Muscle layer of colon (tissue), 2 donors: ENCODE measurements around the gene FGF6.
A peak's percentile ranks its signal among the peaks of the same experiment; 100 is the strongest.
"Not testable (repeated sequence)": the region's sequence is repeated elsewhere in the genome, so short reads cannot be mapped to it uniquely, and the experiment has no call there.

Experiments used
- H3K27ac ChIP-seq: one replicate; pipeline ENCODE4 v1.7.0; 2013; ENCODE audit warnings: low read depth, mild to moderate bottlenecking, low read length, moderate library complexity
- H3K27me3 ChIP-seq, 2 donors: one replicate each; pipeline ENCODE4 v1.7.0; 2013; ENCODE audit warnings: low read length in 2 of 2, mild to moderate bottlenecking in 2 of 2; ENCODE audit not compliant: insufficient read depth in 2 of 2, control insufficient read depth in 1 of 2
- H3K36me3 ChIP-seq: one replicate; pipeline ENCODE4 v1.7.0; 2013; ENCODE audit warnings: mild to moderate bottlenecking, low read length; ENCODE audit not compliant: insufficient read depth
- H3K4me1 ChIP-seq: one replicate; pipeline ENCODE4 v1.7.0; 2013; ENCODE audit warnings: mild to moderate bottlenecking, low read length; ENCODE audit not compliant: insufficient read depth
- H3K4me3 ChIP-seq, 2 donors: one replicate each; pipeline ENCODE4 v1.7.0; 2013; ENCODE audit warnings: low read length in 2 of 2, low read depth in 1 of 2, mild to moderate bottlenecking in 1 of 2, moderate library complexity in 1 of 2
- H3K9ac ChIP-seq: one replicate; pipeline ENCODE4 v1.7.0; 2013; ENCODE audit warnings: low read length
- H3K9me3 ChIP-seq: one replicate; pipeline ENCODE4 v1.7.0; 2013; ENCODE audit warnings: mild to moderate bottlenecking, low read length
- donor health status: abdominal sarcoma.
- donor health status: Adenocarcinoma of cecum.

FGF6 gene

GRCh38 chr12:4416276-4416675 is 29.3 kb downstream of the FGF6 start:
- Histone ChIP-seq H3K27me3 (no peaks in the 10 kb centered on the region), H3K27ac (peak overlapping the region; percentile 46), H3K36me3 (no peaks in the 10 kb centered on the region), H3K9me3 (no peaks in the 10 kb centered on the region), H3K4me1 (peaks cover 10% of the 10 kb centered on the region), H3K4me3 (no peak overlapping the region), H3K9ac (no peak overlapping the region)

DNA sequence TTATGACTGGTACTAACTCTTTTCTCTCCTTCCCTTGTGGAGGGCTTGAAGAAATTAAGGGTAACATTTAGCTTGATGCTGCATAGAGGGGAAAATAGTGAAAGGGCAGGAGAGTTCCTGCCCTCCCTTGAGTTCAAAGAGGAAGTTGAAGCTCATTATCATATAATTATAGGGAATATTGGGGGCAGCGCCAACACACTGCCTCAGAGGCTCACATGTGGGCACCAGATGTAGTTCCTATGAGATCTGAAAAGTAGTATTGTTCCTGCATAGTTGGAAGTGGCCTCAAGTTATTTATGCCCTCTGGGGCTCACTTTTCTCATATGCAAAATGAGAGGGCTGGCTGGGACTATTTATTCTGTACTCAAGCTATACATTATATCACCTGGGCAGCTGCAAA is 33.1 kb downstream of the FGF6 start:
- H3K4me1 ChIP-seq = no peaks in the 10 kb centered on the region
- no peaks in the 10 kb centered on the region for H3K36me3 ChIP-seq
- no peaks in the 10 kb centered on the region for H3K9me3 ChIP-seq
- H3K4me3 ChIP-seq = no peak overlapping the region
- no peak overlapping the region for H3K9ac ChIP-seq
- no peaks in the 10 kb centered on the region for H3K27me3 ChIP-seq
- no peak overlapping the region for H3K27ac ChIP-seq

DNA sequence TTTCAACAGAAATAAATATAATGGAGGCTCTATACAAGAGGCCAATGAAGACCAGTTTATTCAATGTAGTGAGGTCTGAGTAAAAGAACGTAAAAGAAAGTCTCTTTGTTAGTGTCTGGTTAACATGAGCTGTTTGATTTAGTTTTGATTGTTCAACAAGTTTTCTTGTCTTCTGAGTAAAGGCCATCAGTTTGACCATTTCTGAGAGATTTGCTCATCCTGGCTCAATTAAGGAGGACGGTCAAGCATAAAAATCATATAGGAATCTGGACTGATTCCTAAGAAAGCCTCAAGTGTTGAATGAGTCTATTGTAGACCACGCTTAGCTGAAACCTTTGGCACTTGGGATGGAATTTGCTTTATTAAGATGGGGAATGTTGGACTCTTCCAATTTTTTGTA is 33.6 kb downstream of the FGF6 start:
- Histone ChIP-seq H3K27me3 (no peaks in the 10 kb centered on the region), H3K9ac (no peak overlapping the region), H3K4me3 (no peak overlapping the region), H3K9me3 (no peaks in the 10 kb centered on the region), H3K27ac (no peak overlapping the region), H3K4me1 (no peaks in the 10 kb centered on the region), H3K36me3 (no peaks in the 10 kb centered on the region)

DNA sequence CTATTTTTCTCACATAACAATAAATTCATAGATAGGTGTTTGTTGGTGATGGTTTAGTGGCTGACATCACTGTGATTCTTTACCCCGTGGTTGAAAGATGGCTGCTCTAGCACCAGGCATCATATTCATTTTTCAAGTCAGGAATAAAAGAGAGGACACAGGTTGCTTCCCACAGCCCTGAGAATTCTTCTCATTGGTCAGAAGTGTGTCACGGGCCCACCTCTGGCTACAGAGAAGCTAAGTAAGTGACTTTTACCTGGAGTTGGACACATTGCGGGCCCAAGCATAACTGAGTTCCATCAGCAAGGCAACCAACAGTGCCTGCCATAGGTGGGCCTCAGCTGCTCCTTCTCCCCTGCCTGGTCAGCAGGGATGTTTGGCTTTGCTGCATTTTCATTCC is 38.5 kb downstream of the FGF6 start:
- Histone ChIP-seq H3K9me3 (no peaks in the 10 kb centered on the region), H3K4me3 (no peak overlapping the region), H3K36me3 (no peaks in the 10 kb centered on the region), H3K27ac (no peak overlapping the region), H3K4me1 (no peaks in the 10 kb centered on the region), H3K9ac (no peak overlapping the region), H3K27me3 (no peaks in the 10 kb centered on the region)

DNA sequence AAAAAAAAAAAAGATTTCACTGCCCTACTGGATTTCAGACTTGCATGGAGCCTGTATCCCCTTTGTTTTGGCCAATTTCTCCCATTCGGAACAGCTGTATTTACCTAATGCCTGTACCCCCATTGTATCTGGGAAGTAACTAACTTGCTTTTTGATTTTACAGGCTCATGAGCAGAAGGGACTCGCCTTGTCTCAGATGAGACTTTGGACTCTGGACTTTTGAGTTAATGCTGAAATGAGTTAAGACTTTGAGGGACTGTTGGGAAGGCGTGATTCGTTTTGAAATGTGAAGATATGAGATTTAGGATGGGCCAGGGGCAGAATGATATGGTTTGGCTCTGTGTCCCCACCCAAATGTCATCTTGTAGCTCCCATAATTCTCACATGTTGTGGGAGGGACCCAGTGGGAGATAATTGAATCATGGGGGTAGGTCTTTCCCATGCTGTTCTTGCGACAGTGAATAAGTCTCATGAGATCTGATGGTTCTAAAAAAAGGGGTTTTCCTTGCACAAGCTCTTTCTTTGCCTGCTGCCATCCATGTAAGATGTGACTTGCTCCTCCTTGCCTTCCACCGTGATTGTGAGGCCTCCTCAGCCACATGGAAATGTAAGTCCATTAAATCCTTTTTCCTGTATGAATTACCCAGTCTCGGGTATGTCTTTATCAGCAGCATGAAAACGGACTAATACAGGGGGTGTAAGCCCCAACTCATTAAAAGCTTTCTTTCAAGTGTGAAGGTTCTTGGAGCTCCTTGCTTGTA is 40.6 kb downstream of the FGF6 start:
- not testable (repeated sequence) for H3K4me3 ChIP-seq, H3K36me3 ChIP-seq, H3K9ac ChIP-seq, H3K9me3 ChIP-seq, H3K4me1 ChIP-seq, H3K27ac ChIP-seq, H3K27me3 ChIP-seq

- Histone ChIP-seq H3K9me3 (no peaks in the 10 kb centered on the region), H3K36me3 (no peaks in the 10 kb centered on the region), H3K27me3 (no peaks in the 10 kb centered on the region), H3K9ac (no peak overlapping the region), H3K4me1 (no peaks in the 10 kb centered on the region), H3K27ac (no peak overlapping the region), H3K4me3 (no peak overlapping the region)
Measured at GRCh38 chr12:4402996-4403395, 42.6 kb downstream of the FGF6 start.

GRCh38 chr12:4401117-4401516 is 44.5 kb downstream of the FGF6 start:
- no peaks in the 10 kb centered on the region for H3K4me1 ChIP-seq
- no peaks in the 10 kb centered on the region for H3K36me3 ChIP-seq
- no peak overlapping the region for H3K27ac ChIP-seq
- no peaks in the 10 kb centered on the region for H3K9me3 ChIP-seq
- no peak overlapping the region for H3K9ac ChIP-seq
- H3K4me3 ChIP-seq = no peak overlapping the region
- H3K27me3 ChIP-seq = no peaks in the 10 kb centered on the region

DNA sequence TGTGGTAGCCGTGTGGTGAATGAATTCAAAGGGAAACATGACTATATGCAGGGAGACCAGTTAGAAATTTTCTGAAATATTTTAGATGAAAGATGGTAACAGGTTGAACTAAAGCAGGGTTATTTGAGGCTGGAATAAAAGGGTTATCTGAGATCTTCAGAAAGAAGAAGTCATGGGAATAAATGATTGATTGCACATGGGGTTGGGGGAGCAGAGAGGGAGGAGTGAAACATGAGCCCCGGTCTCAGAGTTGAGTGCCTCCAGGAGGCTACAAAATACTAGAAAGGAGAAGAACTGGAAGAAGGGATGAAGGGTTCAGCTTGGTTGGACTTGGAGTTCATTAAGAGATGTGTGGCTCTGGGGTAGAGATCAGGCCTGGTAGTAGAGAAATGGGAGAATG is 49.8 kb downstream of the FGF6 start:
- Histone ChIP-seq H3K9me3 (no peaks in the 10 kb centered on the region), H3K4me3 (no peak overlapping the region), H3K36me3 (no peaks in the 10 kb centered on the region), H3K9ac (no peak overlapping the region), H3K4me1 (no peaks in the 10 kb centered on the region), H3K27ac (no peak overlapping the region), H3K27me3 (peaks cover 0 to 6% of the 10 kb centered on the region in 2 donors)

GRCh38 chr12:4393211-4393610 is 52.4 kb downstream of the FGF6 start:
- Histone ChIP-seq H3K9ac (no peak overlapping the region), H3K27ac (no peak overlapping the region), H3K36me3 (no peaks in the 10 kb centered on the region), H3K4me3 (no peak overlapping the region), H3K9me3 (no peaks in the 10 kb centered on the region), H3K27me3 (peaks cover 0 to 6% of the 10 kb centered on the region in 2 donors), H3K4me1 (no peaks in the 10 kb centered on the region)

DNA sequence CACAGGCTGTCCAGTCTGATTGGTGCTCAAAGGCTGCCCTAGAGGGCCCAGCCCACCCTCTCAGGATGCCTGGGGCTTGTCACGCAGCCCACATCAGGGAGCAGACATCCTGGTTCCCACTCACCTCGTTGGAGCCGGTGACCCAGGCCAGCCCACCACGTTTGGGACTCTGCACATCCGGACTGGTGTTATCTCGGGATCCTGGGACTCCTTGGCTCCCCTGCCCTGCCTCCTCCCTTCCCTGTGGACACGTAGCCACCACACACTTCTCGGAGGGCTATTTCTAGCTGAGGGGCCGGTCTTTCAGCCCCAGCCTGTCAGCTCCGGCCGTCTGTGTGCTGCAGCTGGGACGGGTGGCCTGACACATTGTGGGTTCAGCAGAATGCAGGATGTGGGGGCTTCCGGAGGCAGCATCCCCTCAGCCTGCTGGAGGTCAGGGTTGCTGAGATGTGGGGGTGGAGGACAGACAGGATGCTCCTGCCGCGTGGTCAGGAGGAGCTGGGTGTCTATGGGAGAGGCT is 53.3 kb downstream of the FGF6 start:
- Histone ChIP-seq H3K27ac (no peak overlapping the region), H3K9me3 (no peaks in the 10 kb centered on the region), H3K36me3 (no peaks in the 10 kb centered on the region), H3K27me3 (peaks cover 0 to 6% of the 10 kb centered on the region in 2 donors), H3K4me3 (no peak overlapping the region), H3K9ac (no peak overlapping the region), H3K4me1 (no peaks in the 10 kb centered on the region)

DNA sequence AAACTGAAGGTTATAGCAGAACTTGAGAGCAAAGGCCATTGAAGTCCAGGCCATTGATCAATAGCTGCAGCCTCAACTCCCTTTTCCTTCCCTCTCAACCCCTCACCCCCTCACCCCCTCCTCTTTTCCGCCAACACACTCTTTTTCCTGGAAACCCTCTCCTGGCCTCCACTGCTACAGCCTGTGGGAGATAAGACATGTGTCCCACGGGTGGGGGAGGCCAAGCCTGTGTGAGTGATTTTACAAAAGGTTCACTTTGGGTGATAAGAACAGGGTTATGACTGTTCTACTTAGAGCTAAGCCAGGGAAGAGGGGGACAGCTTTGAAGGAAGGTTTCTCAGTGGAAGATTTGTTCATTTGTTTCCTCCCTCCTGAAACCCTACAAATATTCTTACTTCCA is 57.0 kb downstream of the FGF6 start:
- H3K4me1 ChIP-seq = no peaks in the 10 kb centered on the region
- no peak overlapping the region for H3K27ac ChIP-seq
- no peak overlapping the region for H3K9ac ChIP-seq
- peaks cover 0 to 6% of the 10 kb centered on the region in 2 donors for H3K27me3 ChIP-seq
- H3K36me3 ChIP-seq = no peaks in the 10 kb centered on the region
- no peak overlapping the region for H3K4me3 ChIP-seq
- no peaks in the 10 kb centered on the region for H3K9me3 ChIP-seq

DNA sequence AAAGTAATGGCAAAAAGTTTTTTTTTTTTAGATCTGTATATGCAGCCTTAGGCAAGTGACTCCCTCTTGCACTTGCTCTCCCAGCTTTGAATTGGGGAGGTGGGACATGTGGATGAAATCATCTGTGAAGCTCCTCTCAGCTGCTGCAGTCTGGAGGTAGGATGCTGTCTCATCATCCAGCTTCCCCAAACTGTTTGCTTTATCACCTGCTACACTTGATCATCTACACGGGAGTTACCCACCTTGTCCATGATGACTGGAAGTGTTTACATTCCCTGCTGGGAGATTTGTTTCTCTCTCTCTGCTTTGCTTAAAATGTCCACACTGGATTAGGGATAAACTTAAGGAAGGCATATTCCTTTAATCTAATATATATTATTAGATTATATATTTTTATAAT is 57.6 kb downstream of the FGF6 start:
- H3K4me1 ChIP-seq = no peaks in the 10 kb centered on the region
- H3K27ac ChIP-seq = no peak overlapping the region
- no peak overlapping the region for H3K4me3 ChIP-seq
- no peaks in the 10 kb centered on the region for H3K36me3 ChIP-seq
- H3K27me3 ChIP-seq = peaks cover 0 to 6% of the 10 kb centered on the region in 2 donors
- no peaks in the 10 kb centered on the region for H3K9me3 ChIP-seq
- no peak overlapping the region for H3K9ac ChIP-seq
